GM10266 (cell line): ENCODE data around the gene AEBP1.

Source experiments
- DNase-seq: peaks from one replicate; pipeline ENCODE4 v3.0.0; 2012; ENCODE audit errors: extremely low spot score
- CTCF ChIP-seq: IDR thresholded peaks from 2 replicates; pipeline ENCODE4 v1.5.1; 2012; ENCODE audit warnings: mild to moderate bottlenecking, low read depth; ENCODE audit not compliant: control insufficient read depth, insufficient read depth; ENCODE audit errors: missing control alignments

Gene AEBP1

GRCh38 chr7:44101966-44102845 lies 1.9 kb upstream of the AEBP1 start:
- no peak for TF ChIP-seq CTCF
- DNase-seq: no peak

GRCh38 chr7:44102846-44103565 lies 1.1 kb upstream of the AEBP1 start:
- DNase-seq: no peak
- no peak for TF ChIP-seq CTCF

- DNase-seq: no peak
- no peak for TF ChIP-seq CTCF
These were observed 601 bp upstream of the AEBP1 start for GRCh38 chr7:44103566-44103922.

GRCh38 chr7:44104860-44105771 lies 971 bp downstream of the AEBP1 start:
- TF ChIP-seq CTCF: no peak
- DNase-seq: no peak

GRCh38 chr7:44105832-44106231 lies 1.7 kb downstream of the AEBP1 start:
- no peak for DNase-seq
- no peak for TF ChIP-seq CTCF

- no peak for TF ChIP-seq CTCF
- no peak for DNase-seq
These were observed 2.3 kb downstream of the AEBP1 start for GRCh38 chr7:44106311-44107065.
